Peyer's patch (tissue), 4 donors: Measurements from ENCODE around the gene ATP1B1. TPM values are rescaled to one million over a fixed set of nuclear protein-coding genes. Genes with fewer than 3 reads are reported as not detected.

Experiments
- DNase-seq, 3 donors: peaks; one replicate each; pipeline ENCODE4 v3.0.0-alpha.2; 2017 to 2019
- H3K27ac ChIP-seq, 4 donors: fragments of 200-600 bp; sonication (generic); one replicate each; pipeline ENCODE4 v1.5.1; 2016 to 2019
- H3K27me3 ChIP-seq, 2 donors: fragments of 200-600 bp; sonication (generic); one replicate each; pipeline ENCODE4 v1.5.1; 2019
- H3K36me3 ChIP-seq, 3 donors: fragments of 200-600 bp; sonication (generic); one replicate each; pipeline ENCODE4 v1.5.1; 2016 to 2019
- H3K4me1 ChIP-seq, 4 donors: fragments of 200-600 bp; sonication (generic); one replicate each; pipeline ENCODE4 v1.5.1; 2016 to 2019
- H3K4me3 ChIP-seq, 4 donors: fragments of 200-600 bp; sonication (generic); 1 replicate in 3 of 4; 2 replicates in 1 of 4; pipeline ENCODE4 v1.5.1; 2016 to 2019; ENCODE audit warnings: mild to moderate bottlenecking in 1 of 4
- H3K9me3 ChIP-seq, 4 donors: fragments of 200-600 bp; sonication (generic); one replicate each; pipeline ENCODE4 v1.5.1; 2016 to 2019; ENCODE audit warnings: mild to moderate bottlenecking in 1 of 4
- POLR2A ChIP-seq, 2 donors: fragments of 450-650 bp; IDR thresholded peaks; one replicate each; pipeline ENCODE4 v1.5.1; 2017; ENCODE audit warnings: antibody characterized with exemption in 2 of 2, mild to moderate bottlenecking in 2 of 2, moderate library complexity in 2 of 2
- total RNA-seq, 4 donors: library from RNA; depleted of rRNA; stranded (reverse); fragments of >200 nt; gene quantifications; one replicate each; pipeline ENCODE4 v1.1.0, GENCODE V29; 2016
- TF ChIP-seq, protein P1 (sequence below), 6 experiments: fragments of 450-650 bp in 4 of 6; fragments of 200-600 bp in 2 of 6; sonication (generic) in 1 of 6; IDR thresholded peaks; one replicate each; pipeline ENCODE4 v1.5.1; 2017 to 2019; ENCODE audit warnings: antibody characterized with exemption in 6 of 6, mild to moderate bottlenecking in 3 of 6, moderate library complexity in 1 of 6

ATP1B1 gene
- total RNA-seq, 4 donors from 2014 or later = 70.1 to 659 (median 499) TPM

DNA sequence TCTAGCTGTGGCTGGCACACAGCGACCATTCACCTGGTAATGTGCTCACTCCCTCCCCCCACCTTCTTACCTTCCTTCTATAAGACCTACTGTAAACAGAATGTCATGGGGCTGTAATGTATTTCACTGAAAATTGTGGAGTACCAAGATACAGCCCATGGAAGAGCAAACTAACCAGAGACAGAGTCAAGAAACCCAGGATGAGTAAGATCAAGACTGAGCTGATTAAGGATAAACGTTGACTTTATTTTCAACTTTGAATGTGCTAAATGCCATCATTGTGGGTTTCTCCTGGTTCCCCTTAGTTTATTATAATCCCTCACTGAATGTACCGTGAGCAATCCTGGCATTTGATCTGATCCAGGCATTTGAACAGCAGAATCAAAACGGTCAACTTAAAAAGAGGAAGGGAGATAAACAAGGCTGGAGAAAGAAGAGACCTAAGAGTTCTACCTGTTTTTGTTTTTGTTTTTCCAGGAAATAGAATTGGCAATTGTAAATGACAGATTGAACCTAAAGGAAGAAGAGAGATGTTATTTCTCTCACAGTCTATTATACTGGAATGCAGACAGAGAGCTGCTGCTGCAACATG is 16.1 kb upstream of the ATP1B1 start:
- TF ChIP-seq POLR2A (IDR thresholded peaks at IDR 0.05) = no peak
- TF ChIP-seq, protein P1, sequence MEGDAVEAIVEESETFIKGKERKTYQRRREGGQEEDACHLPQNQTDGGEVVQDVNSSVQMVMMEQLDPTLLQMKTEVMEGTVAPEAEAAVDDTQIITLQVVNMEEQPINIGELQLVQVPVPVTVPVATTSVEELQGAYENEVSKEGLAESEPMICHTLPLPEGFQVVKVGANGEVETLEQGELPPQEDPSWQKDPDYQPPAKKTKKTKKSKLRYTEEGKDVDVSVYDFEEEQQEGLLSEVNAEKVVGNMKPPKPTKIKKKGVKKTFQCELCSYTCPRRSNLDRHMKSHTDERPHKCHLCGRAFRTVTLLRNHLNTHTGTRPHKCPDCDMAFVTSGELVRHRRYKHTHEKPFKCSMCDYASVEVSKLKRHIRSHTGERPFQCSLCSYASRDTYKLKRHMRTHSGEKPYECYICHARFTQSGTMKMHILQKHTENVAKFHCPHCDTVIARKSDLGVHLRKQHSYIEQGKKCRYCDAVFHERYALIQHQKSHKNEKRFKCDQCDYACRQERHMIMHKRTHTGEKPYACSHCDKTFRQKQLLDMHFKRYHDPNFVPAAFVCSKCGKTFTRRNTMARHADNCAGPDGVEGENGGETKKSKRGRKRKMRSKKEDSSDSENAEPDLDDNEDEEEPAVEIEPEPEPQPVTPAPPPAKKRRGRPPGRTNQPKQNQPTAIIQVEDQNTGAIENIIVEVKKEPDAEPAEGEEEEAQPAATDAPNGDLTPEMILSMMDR (IDR thresholded peaks at IDR 0.05) = no peak
- no peaks in the 10 kb centered on the region for H3K27me3 ChIP-seq
- H3K9me3 ChIP-seq = no peaks in the 10 kb centered on the region
- H3K4me3 ChIP-seq = no peak overlapping the region
- H3K36me3 ChIP-seq = no peaks in the 10 kb centered on the region
- DNase-seq = no peak
- peaks cover 0 to 23% (median 0%) of the 10 kb centered on the region in 4 donors for H3K4me1 ChIP-seq
- H3K27ac ChIP-seq = no peak overlapping the region

- H3K27me3 ChIP-seq = no peaks in the 10 kb centered on the region
- H3K27ac ChIP-seq = no peak overlapping the region
- no peaks in the 10 kb centered on the region for H3K9me3 ChIP-seq
- H3K4me1 ChIP-seq = peaks cover 0 to 22% (median 0%) of the 10 kb centered on the region in 4 donors
- no peaks in the 10 kb centered on the region for H3K36me3 ChIP-seq
- H3K4me3 ChIP-seq = no peak overlapping the region
- no peak for DNase-seq
- no peak for TF ChIP-seq POLR2A (IDR thresholded peaks at IDR 0.05)
- TF ChIP-seq, protein P1 (IDR thresholded peaks at IDR 0.05) = no peak
Observed at GRCh38 chr1:169090900-169091311, 15.6 kb upstream of the ATP1B1 start.

- no peak overlapping the region for H3K4me3 ChIP-seq
- H3K36me3 ChIP-seq = no peaks in the 10 kb centered on the region
- no peak for DNase-seq
- peaks cover 0 to 16% (median 0%) of the 10 kb centered on the region in 4 donors for H3K4me1 ChIP-seq
- TF ChIP-seq POLR2A (IDR thresholded peaks at IDR 0.05) = no peak
- TF ChIP-seq, protein P1 (IDR thresholded peaks at IDR 0.05) = no peak
- no peaks in the 10 kb centered on the region for H3K9me3 ChIP-seq
- no peak overlapping the region for H3K27ac ChIP-seq
- no peaks in the 10 kb centered on the region for H3K27me3 ChIP-seq
Observed at GRCh38 chr1:169091480-169091941, 15.0 kb upstream of the ATP1B1 start.

DNA sequence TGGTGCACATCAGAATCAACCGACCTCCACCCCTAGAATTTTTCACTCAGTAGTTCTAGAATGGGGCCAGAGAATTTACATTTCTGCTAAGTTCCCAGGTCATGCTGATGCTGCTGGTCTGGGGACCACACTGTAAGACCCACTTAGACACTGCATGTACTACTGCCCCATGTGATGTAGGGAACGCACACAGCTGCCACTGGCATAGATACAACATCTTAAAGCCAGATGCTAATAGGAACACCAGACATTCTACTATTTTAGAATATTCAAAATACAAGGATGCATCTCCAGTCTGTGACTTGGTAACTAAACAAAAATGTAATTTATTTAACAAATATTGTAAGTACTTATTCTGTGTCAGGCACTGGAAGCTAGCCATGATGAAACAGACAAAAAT is 14.1 kb upstream of the ATP1B1 start:
- DNase-seq = no peak
- Histone ChIP-seq H3K27me3 (no peaks in the 10 kb centered on the region), H3K4me1 (peaks cover 0 to 7% (median 0%) of the 10 kb centered on the region in 4 donors), H3K36me3 (no peaks in the 10 kb centered on the region), H3K4me3 (no peak overlapping the region), H3K27ac (no peak overlapping the region), H3K9me3 (no peaks in the 10 kb centered on the region)
- no peak for TF ChIP-seq POLR2A (IDR thresholded peaks at IDR 0.05)
- TF ChIP-seq, protein P1 (IDR thresholded peaks at IDR 0.05) = no peak

GRCh38 chr1:169094897-169095569 is 11.5 kb upstream of the ATP1B1 start:
- H3K27me3 ChIP-seq = no peaks in the 10 kb centered on the region
- H3K9me3 ChIP-seq = no peaks in the 10 kb centered on the region
- DNase-seq = no peak
- H3K4me3 ChIP-seq = no peak overlapping the region
- H3K27ac ChIP-seq = no peak overlapping the region
- peaks cover 0 to 8% (median 0%) of the 10 kb centered on the region in 4 donors for H3K4me1 ChIP-seq
- TF ChIP-seq POLR2A (IDR thresholded peaks at IDR 0.05) = no peak
- TF ChIP-seq, protein P1 (IDR thresholded peaks at IDR 0.05) = no peak
- H3K36me3 ChIP-seq = no peaks in the 10 kb centered on the region
